ENCODE data around the gene ENGASE. TPM values are rescaled to one million over a fixed set of nuclear protein-coding genes. Genes with fewer than 3 reads are reported as not detected.
A peak's percentile ranks its signal among the peaks of the same experiment; 100 is the strongest.

Gene ENGASE, protein sequence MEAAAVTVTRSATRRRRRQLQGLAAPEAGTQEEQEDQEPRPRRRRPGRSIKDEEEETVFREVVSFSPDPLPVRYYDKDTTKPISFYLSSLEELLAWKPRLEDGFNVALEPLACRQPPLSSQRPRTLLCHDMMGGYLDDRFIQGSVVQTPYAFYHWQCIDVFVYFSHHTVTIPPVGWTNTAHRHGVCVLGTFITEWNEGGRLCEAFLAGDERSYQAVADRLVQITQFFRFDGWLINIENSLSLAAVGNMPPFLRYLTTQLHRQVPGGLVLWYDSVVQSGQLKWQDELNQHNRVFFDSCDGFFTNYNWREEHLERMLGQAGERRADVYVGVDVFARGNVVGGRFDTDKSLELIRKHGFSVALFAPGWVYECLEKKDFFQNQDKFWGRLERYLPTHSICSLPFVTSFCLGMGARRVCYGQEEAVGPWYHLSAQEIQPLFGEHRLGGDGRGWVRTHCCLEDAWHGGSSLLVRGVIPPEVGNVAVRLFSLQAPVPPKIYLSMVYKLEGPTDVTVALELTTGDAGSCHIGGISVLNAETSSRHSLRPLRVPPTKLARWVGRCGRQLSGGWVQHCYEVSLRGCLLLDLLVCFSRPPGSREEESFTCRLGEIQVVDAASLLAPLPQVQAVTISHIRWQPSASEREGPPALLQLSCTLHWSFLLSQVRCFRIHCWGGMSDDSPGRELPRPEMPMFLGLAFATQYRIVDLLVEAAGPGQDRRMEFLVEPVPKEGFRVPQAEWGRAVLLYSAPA
- total RNA-seq: 14.9 and 15.9 TPM in 2 replicates
- 3.6 and 3.9 TPM in 2 replicates for polyA plus RNA-seq
- polyA plus RNA-seq (2012): 5.8 and 6.7 TPM in 2 replicates
- 4.4 and 23.5 TPM in 2 replicates for polyA minus RNA-seq (ENCODE audit: low replicate concordance)

DNA sequence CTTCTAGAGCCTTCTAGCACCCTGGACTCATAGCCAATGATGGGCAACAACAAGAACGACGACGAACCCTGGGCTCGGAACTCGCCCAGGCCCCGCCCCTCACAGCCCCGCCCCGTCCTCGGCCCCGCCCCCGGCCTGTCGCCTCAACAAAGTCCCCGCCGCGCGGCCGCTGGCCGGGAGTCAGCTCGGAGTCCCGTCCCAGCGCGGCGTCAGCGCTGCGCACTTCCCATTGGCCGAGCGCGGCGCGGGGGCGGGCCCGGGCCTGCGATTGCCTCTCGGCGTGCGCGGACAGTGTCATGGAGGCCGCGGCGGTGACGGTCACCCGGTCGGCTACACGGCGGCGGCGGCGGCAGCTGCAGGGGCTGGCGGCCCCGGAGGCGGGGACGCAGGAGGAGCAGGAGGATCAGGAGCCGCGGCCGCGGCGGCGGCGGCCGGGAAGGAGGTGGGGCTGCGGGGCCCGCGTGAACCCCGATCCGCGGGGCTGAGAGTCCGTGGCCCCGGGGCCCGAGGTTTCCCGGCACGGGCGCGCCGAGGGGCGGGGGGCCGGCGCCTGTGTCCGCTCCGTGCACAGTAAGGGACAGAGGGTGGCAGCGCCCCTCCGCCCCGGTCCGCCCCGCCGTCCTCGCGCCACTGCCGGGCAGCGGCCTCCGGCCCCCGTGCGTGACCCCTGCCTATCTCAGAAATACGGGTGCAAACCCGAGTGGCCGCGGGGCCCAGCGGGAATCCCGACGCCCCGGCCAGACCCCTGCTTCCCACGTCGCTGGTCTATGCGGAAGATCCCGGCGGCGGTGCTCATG, at the start of gene ENGASE:
Gene ENGASE, plus strand, starts transcription at position 176 of the 797 bp plus-strand sequence. Its CDS starts 121 bp downstream, at position 297.
- no peaks in the 10 kb centered on the region for H3K4me1 ChIP-seq (ENCODE audit: control insufficient read depth, extremely low read depth, insufficient read depth, low read length)
- no peaks in the 10 kb centered on the region for H3K79me2 ChIP-seq (ENCODE audit: control insufficient read depth, insufficient read depth, low read length)
- TF ChIP-seq EZH2 (IDR thresholded peaks at IDR 0.05; ENCODE audit: low read length, missing control alignments): no peak
- TF ChIP-seq, protein P1, sequence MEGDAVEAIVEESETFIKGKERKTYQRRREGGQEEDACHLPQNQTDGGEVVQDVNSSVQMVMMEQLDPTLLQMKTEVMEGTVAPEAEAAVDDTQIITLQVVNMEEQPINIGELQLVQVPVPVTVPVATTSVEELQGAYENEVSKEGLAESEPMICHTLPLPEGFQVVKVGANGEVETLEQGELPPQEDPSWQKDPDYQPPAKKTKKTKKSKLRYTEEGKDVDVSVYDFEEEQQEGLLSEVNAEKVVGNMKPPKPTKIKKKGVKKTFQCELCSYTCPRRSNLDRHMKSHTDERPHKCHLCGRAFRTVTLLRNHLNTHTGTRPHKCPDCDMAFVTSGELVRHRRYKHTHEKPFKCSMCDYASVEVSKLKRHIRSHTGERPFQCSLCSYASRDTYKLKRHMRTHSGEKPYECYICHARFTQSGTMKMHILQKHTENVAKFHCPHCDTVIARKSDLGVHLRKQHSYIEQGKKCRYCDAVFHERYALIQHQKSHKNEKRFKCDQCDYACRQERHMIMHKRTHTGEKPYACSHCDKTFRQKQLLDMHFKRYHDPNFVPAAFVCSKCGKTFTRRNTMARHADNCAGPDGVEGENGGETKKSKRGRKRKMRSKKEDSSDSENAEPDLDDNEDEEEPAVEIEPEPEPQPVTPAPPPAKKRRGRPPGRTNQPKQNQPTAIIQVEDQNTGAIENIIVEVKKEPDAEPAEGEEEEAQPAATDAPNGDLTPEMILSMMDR (conservative IDR thresholded peaks at IDR 0.05 in 1 of 2, IDR thresholded peaks at IDR 0.05 in 1 of 2; ENCODE audit: low read depth in 1 of 2, low read length in 2 of 2): no peak
- peak; percentile 83 to 88 for DNase-seq (ENCODE audit: low read depth in 2 of 2)
- H3K27ac ChIP-seq (ENCODE audit: insufficient read depth, low read length): peak within 1 kb of the TSS; percentile 49
- H3K9ac ChIP-seq (ENCODE audit: insufficient read depth, low read length): peak within 1 kb of the TSS; percentile 68
- no peaks in the 10 kb centered on the region for H3K9me3 ChIP-seq (ENCODE audit: control insufficient read depth, insufficient read depth, low read depth, low read length)
- H3K4me3 ChIP-seq (replicated peaks in 1 of 4; ENCODE audit: control extremely low read depth in 1 of 4, insufficient read depth in 1 of 4, low read depth in 3 of 4, low read length in 4 of 4): peak within 1 kb of the TSS; percentile 57 to 71 (median 68)
- peak within 1 kb of the TSS; percentile 87 for H3K4me2 ChIP-seq (ENCODE audit: extremely low read depth, insufficient read depth, low read length)
- peaks cover 2% of the 10 kb centered on the region for H3K36me3 ChIP-seq (ENCODE audit: control insufficient read depth, insufficient read depth, low read length)
- H3K27me3 ChIP-seq (ENCODE audit: control insufficient read depth, insufficient read depth, low read length): no peaks in the 10 kb centered on the region
- peak within 1 kb of the TSS; percentile 50 for H2AFZ ChIP-seq (ENCODE audit: low read length)
- H4K20me1 ChIP-seq (ENCODE audit: control insufficient read depth, extremely low read depth, insufficient read depth, low read length): no peaks in the 10 kb centered on the region

DNA sequence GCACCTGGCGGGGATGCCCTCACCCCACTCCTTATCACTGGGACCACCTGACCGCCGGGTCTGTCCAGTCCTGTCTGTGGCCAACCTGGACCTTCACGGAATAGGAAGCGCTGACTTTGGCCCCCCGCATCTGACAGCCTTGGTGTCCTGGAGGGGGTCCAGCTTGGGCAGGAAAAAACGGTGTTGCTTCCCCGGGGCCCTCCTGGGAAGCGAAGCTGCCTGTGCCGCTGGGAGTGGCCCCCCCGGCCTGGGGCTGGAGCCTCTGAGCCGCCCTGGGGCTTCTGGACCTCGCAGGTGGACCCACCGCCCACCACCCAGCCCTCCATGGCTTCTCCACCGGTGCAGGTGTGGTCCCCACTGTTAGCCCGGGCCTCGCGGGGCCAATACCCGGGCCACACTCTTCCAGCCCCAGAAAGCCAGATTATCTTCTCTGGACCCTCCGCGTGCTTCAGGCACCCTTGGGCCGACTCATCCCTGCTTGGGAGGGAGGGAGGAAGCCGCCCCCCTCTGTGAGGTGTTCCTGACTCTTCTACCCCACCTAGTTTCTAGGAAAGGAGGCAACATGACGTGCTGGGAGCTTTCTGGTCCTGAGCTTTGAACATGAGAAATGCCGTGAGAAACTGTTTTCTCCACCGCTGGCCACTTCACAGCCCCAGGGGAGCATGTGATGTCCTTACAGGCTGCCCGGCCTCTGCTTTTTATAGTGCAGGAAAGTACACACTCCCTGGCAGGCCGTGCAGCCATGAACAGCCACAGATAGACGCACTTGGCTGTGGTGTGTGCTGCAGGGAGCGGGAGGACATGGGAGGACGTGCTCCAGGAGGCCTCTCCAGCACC, 49.5 kb upstream of the ENGASE start:
- H4K20me1 ChIP-seq (ENCODE audit: control insufficient read depth, extremely low read depth, insufficient read depth, low read length): no peaks in the 10 kb centered on the region
- DNase-seq (ENCODE audit: low read depth in 2 of 2): no peak
- H3K9ac ChIP-seq (ENCODE audit: insufficient read depth, low read length): peak overlapping the region; percentile 39
- no peaks in the 10 kb centered on the region for H3K9me3 ChIP-seq (ENCODE audit: control insufficient read depth, insufficient read depth, low read depth, low read length)
- H3K36me3 ChIP-seq (ENCODE audit: control insufficient read depth, insufficient read depth, low read length): no peaks in the 10 kb centered on the region
- H3K4me3 ChIP-seq (replicated peaks in 1 of 4; ENCODE audit: control extremely low read depth in 1 of 4, insufficient read depth in 1 of 4, low read depth in 3 of 4, low read length in 4 of 4): peak overlapping the region; percentile 63 to 73 (median 66)
- H2AFZ ChIP-seq (ENCODE audit: low read length): no peak overlapping the region
- H3K79me2 ChIP-seq (ENCODE audit: control insufficient read depth, insufficient read depth, low read length): no peaks in the 10 kb centered on the region
- H3K4me1 ChIP-seq (ENCODE audit: control insufficient read depth, extremely low read depth, insufficient read depth, low read length): peaks cover 30% of the 10 kb centered on the region
- peaks cover 4% of the 10 kb centered on the region for H3K27me3 ChIP-seq (ENCODE audit: control insufficient read depth, insufficient read depth, low read length)
- peak overlapping the region; percentile 85 for H3K4me2 ChIP-seq (ENCODE audit: extremely low read depth, insufficient read depth, low read length)
- TF ChIP-seq EZH2 (IDR thresholded peaks at IDR 0.05; ENCODE audit: low read length, missing control alignments): no peak
- TF ChIP-seq, protein P1 (conservative IDR thresholded peaks at IDR 0.05 in 1 of 2, IDR thresholded peaks at IDR 0.05 in 1 of 2; ENCODE audit: low read depth in 1 of 2, low read length in 2 of 2): no peak
- H3K27ac ChIP-seq (ENCODE audit: insufficient read depth, low read length): no peak overlapping the region
